TTC549 (cell line): Measurements from ENCODE around the gene EDC3.
"Not testable (repeated sequence)": the region's sequence is repeated elsewhere in the genome, so short reads cannot be mapped to it uniquely, and the experiment has no call there.

Source experiments
- FAIRE-seq: peaks from 2 replicates; lab custom pipeline; 2012; peaks lifted over from hg19 to GRCh38; lab: Jason Lieb, UNC

Gene EDC3

DNA sequence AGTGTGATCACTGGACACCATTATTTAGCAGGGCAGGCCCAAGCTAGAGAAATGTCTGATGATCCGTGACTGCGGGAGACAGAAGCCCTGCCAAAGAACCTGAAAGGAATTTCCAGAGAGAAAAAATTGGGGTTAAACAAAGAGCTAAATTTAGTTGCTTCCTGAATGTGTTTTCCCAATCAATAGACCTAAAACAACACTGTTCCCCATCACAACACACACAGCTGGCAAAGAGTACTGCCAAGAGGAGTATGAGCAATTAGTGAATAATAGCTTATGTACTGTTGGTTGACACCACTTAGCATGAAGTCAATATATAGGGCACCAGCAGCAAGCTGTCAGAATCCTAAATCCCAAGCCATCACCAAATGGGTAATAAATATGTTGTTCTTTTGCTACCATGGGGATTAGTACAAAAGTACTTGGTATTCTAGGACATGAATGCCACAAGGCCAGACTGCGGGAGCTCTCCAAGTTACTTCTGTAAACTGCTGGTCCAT, 44.5 kb downstream of the EDC3 start:
- FAIRE-seq: no peak

GRCh38 chr15:74648051-74648842, 47.6 kb downstream of the EDC3 start:
- no peak for FAIRE-seq

DNA sequence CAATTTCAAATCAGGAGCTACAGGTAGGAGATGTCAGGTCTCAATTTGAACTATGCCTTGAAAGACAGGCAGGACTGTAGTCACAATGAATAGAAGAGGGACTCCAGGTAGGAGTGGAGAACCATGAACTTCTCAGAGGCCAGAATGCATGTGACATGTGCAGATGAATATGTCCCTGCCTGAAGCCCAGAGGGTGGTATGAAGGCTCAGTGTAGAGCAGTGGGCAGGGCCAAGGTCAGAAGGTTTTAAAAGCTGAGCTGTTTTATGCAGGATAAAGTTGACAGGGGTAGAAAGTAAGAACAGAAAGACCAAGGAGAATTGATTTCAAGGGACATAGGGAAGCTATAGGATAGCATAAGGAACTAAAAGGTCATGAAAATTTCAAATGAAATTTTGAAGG, 49.3 kb downstream of the EDC3 start:
- FAIRE-seq: no peak

DNA sequence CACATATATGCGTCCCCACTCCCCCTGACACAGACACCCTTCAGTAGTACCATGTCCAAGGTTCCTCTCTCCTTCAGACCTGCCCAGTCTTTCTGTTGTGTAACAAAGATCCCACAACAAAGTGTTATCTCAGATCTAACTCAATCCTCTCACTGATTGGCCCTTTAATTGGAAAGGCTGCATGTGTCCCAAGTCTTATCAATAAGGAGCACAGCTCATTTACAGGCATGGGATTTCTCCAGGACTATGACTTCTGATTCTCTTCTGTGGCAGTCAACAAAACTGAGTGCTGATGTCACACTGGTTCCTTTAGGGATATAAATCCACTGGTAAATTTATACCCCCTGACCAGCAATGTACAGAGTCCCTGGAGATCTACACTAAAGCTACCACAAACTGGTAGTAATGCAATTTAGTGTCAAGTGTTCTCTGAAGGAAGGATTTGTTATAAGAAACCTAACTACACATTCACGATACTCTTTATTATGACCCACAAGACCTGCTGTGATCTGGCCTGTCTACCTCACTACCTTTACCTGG, 52.1 kb downstream of the EDC3 start:
- no peak for FAIRE-seq

DNA sequence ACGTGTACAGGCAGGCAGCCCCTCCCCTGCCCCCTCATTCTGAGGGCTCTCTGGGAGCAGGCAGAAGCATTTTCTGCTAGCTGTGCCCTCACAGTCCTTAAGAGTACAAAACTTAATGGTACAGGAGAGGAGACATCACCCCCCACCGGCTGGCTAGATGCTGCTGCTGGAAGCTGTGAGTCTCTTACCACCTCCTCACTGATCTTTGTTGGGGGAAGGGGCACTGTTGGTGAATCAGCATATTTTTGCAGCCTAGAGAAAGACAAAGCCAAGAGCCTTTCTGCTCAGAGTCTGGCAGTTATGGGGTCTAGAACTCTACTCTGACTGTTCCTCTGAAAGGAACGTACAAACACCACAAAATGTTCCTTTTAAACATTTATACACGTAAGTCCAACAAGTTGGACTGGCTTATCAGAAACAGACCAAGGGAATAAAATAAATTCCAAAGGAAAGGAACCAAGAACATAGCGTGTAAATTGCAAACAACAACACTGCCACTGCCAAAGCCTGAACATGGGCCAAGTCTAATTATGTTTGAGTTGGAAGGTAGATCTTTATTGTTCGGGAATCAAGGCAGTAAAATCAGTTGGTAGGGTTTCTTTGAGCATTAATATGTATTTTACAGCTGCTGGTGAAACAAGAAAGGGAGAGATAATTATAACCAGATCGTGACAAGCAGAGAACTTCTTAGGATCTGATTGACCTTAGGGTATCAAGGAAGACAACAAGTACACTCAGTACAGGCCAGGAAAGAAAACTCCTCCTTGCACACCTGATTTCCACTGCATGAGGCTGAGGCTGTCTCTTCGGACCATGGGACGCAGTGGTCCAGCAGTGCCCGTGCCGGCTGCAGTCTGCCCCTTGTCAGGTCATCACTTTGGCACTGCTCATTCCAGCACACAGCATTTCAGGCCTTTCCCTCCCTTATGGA, 52.8 kb downstream of the EDC3 start:
- FAIRE-seq: no peak

- FAIRE-seq: no peak
Observed at GRCh38 chr15:74642348-74642733, 53.5 kb downstream of the EDC3 start.

- no peak for FAIRE-seq
Observed at GRCh38 chr15:74641151-74641550, 54.7 kb downstream of the EDC3 start.

- no peak for FAIRE-seq
Observed at GRCh38 chr15:74636984-74637383, 58.8 kb downstream of the EDC3 start.

- FAIRE-seq: no peak
Observed at GRCh38 chr15:74635228-74635627, 60.6 kb downstream of the EDC3 start.

DNA sequence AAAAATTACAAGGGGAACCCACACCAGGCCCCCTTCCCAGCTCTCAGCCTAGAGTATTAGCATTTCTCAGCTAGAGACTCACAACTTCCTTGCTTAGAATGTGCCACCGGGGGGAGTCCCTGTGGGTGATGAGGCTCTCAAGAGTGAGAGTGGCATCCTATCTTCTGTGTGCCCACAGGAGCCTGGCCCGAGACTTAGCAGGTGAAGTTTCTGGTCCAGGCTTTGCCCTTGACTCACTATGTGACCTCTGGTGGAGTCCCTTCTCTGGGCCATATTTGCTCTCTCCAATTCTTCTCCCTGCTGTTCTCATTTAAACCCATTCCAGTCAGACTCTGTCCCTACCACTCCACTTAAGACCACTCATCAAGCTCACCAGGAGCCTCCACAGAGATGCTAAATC, 62.0 kb downstream of the EDC3 start:
- no peak for FAIRE-seq

- no peak for FAIRE-seq
Observed at GRCh38 chr15:74632601-74633000, 63.2 kb downstream of the EDC3 start.

GRCh38 chr15:74631935-74632560, 63.8 kb downstream of the EDC3 start:
- FAIRE-seq: no peak

DNA sequence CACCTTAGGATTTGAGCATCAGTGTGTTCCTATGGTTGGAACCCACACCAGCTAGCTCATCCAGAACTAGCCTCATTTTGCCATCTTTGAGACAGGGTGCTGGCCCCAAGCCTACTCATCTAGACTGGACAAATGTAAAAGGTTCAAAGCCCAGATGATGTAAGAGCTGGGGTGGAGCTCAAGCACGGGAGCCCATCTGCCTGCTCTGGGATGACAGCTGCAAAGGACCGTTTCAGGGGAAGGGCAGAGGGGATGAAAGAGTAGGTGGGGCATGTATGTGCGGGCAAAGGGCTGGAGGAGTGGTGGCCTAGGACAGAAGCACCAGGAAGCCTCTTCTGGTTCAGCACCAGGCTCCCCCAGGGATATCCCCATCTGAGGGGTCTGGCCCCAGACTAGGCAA, 64.4 kb downstream of the EDC3 start:
- no peak for FAIRE-seq

DNA sequence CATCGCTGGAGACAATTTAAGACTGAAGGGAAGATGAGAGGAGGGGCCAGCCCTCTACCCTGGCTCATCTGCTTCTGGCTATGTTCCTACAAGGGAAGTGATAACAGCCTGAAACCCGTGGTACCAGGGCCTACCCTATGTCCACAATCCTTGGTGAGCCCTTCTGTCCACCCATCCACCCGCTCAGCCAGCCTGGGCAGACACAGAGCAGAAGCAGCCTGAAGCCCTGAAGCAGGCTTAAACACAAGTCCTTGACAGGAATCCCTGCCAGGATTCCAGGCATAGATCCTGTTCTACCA, 64.8 kb downstream of the EDC3 start:
- no peak for FAIRE-seq

- FAIRE-seq: no peak
Observed at GRCh38 chr15:74630284-74631086, 65.3 kb downstream of the EDC3 start.

- not testable (repeated sequence) for FAIRE-seq
Observed at GRCh38 chr15:74629696-74630095, 66.1 kb downstream of the EDC3 start.

GRCh38 chr15:74628949-74629348, 66.9 kb downstream of the EDC3 start:
- FAIRE-seq: no peak

DNA sequence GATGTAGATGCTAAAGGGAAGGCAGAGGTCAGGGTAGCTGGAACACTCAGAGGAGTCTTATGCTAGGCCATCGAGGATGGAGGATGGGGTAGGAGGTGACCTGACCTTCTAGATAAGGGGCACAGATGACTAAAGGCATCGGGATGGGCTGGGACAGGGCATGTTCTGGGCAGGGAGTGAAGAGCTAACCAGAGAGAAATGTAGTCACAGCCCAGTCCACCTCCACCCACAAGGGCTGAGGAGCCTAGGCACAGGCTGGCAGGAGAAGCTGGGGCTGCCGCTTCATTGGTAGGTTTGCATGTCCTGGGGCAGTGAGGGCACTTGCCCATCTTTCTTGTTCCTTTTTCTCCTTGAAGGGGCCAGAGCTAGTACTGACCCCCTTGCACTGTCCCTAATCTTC, 67.6 kb downstream of the EDC3 start:
- FAIRE-seq: no peak

- no peak for FAIRE-seq
Observed at GRCh38 chr15:74627766-74628165, 68.1 kb downstream of the EDC3 start.

DNA sequence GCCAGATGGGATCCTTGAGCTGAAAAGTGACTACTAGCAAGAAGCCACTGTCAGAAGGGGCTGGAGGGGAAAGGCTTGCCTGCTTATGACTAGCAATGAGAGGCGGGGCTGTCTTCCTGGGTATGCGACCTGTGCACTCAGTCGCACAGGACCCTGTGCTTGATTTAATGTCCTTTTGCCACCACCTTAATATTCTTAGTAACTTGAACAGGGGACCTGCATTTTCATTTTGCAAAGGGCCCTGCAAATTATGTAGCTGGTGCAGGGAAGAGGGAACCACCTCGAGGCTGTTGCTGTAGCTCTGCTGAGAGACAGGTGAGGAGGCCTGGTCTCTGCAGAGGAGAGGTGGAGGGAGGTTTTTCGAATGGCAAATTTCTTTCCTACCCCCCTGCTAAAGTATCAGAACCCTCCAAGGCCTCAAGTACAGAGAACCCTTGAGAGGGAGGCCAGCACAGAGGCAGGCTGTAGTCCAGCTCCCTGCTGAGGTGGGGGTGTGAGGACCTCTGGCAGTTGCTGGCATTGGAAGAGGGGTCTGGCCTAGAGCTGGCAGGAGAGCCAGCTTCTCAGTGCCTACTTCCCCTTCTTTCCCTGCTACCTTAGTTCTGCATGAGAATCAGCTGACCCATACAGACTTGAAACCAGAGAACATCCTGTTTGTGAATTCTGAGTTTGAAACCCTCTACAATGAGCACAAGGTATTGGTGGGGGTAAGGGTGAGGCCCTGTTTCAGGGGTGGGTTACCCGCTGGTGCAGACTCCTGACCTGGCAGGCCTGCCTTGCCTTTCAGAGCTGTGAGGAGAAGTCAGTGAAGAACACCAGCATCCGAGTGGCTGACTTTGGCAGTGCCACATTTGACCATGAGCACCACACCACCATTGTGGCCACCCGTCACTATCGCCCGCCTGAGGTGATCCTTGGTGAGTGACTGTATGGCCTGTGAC, 68.8 kb downstream of the EDC3 start:
- no peak for FAIRE-seq

- FAIRE-seq: no peak
Observed at GRCh38 chr15:74626336-74626735, 69.5 kb downstream of the EDC3 start.
